GM12878 (cell line): Measurements from ENCODE around the gene POC1B. TPM values are rescaled to one million over a fixed set of nuclear protein-coding genes. Genes with fewer than 3 reads are reported as not detected.

Experiments used
- ATAC-seq: fragments of 200-7000 bp; cut with Tn5 transposase; 3 replicates; pipeline ENCODE4 v1.9.1; 2020; ENCODE audit warnings: mild to moderate bottlenecking, moderate library complexity
- BruUV-seq: library from RNA; stranded (reverse); fragments of 400-500 nt; replicated peaks from 2 replicates; lab custom pipeline; 2021; lab: Mats Ljungman, UMichigan
- CTCF ChIA-PET: fragments of 300-600 bp; sonication (Branson Sonifier 250); formaldehyde crosslinking; extraction: SDS; loops from one replicate; lab custom pipeline; 2021; ENCODE audit warnings: inconsistent platforms; lab: Yijun Ruan, JAX
- POLR2A ChIA-PET: fragments of 350-600 bp; formaldehyde crosslinking; extraction: SDS; loops from one replicate; lab custom pipeline; 2021; ENCODE audit warnings: inconsistent platforms; lab: Charles Lee
- RAD21 ChIA-PET: fragments of 300-600 bp; sonication (Branson Sonifier 250); formaldehyde crosslinking; loops from one replicate; lab custom pipeline; 2023; ENCODE audit warnings: antibody characterized with exemption; ENCODE audit not compliant: unreplicated experiment; lab: Charles Lee
- SMC1A ChIA-PET: fragments of 300-600 bp; sonication (Branson Sonifier 250); formaldehyde crosslinking; loops from one replicate; lab custom pipeline; 2023; ENCODE audit not compliant: unreplicated experiment, uncharacterized antibody; lab: Charles Lee
- DNase-seq: peaks from one replicate; pipeline ENCODE4 v3.0.0-alpha.2; 2011; ENCODE audit warnings: low read depth, low spot score
- FAIRE-seq: peaks from 3 replicates; lab custom pipeline; 2011; peaks lifted over from hg19 to GRCh38; lab: Jason Lieb, UNC
- H2AFZ ChIP-seq: 2 replicates; pipeline ENCODE4 v1.6.0; 2011; ENCODE audit warnings: low read depth, low read length, control low read depth; ENCODE audit not compliant: control insufficient read depth
- H3K27ac ChIP-seq: 2 replicates; pipeline ENCODE4 v1.5.1; 2011; ENCODE audit warnings: control low read depth; ENCODE audit not compliant: control insufficient read depth, insufficient read depth
- H3K27me3 ChIP-seq, 2 experiments: replicated peaks in 1 of 2; 2 replicates each; pipeline versions ENCODE4 v1.6.0 to v1.6.1; 2011; ENCODE audit warnings: low read length in 1 of 2; ENCODE audit not compliant: control insufficient read depth in 2 of 2, insufficient read depth in 2 of 2
- H3K36me3 ChIP-seq, 2 experiments: 2 replicates each; pipeline ENCODE4 v1.5.1; 2011; ENCODE audit warnings: low read length in 1 of 2; ENCODE audit not compliant: control insufficient read depth in 2 of 2, insufficient read depth in 2 of 2
- H3K4me1 ChIP-seq: 2 replicates; pipeline ENCODE4 v1.6.1; 2011; ENCODE audit warnings: mild to moderate bottlenecking, low read length, moderate library complexity, mixed read lengths; ENCODE audit not compliant: control insufficient read depth, insufficient read depth
- H3K4me2 ChIP-seq: 2 replicates; pipeline ENCODE4 v1.6.0; 2011; ENCODE audit warnings: control low read depth; ENCODE audit not compliant: control insufficient read depth, insufficient read depth
- H3K4me3 ChIP-seq: fragments of 200-600 bp; sonication (generic); 2 replicates; pipeline ENCODE4 v1.5.1; 2016
- H3K79me2 ChIP-seq: 2 replicates; pipeline ENCODE4 v1.6.0; 2011; ENCODE audit warnings: low read length; ENCODE audit not compliant: control insufficient read depth, insufficient read depth
- H3K9ac ChIP-seq: 2 replicates; pipeline ENCODE4 v1.8.0; 2011; ENCODE audit warnings: low read length, control low read depth, mixed read lengths; ENCODE audit not compliant: control insufficient read depth, insufficient read depth
- H3K9me3 ChIP-seq: replicated peaks from 3 replicates; pipeline ENCODE4 v1.5.1; 2011; ENCODE audit warnings: mild to moderate bottlenecking, low read length; ENCODE audit not compliant: control insufficient read depth, insufficient read depth
- H4K20me1 ChIP-seq: 2 replicates; pipeline ENCODE4 v1.6.0; 2011; ENCODE audit not compliant: control insufficient read depth, insufficient read depth
- E4F1 ChIP-seq: fragments of 450-650 bp; IDR thresholded peaks from 2 replicates; pipeline ENCODE4 v1.6.1; 2018; ENCODE audit warnings: borderline replicate concordance, mild to moderate bottlenecking; ENCODE audit not compliant: partially characterized antibody
- EED ChIP-seq: sonication (generic); IDR thresholded peaks from 2 replicates; pipeline ENCODE4 v1.6.1; 2016; ENCODE audit warnings: antibody characterized with exemption, low read depth
- ESRRA ChIP-seq: IDR thresholded peaks from 2 replicates; pipeline ENCODE4 v1.6.1; 2012; ENCODE audit warnings: mild to moderate bottlenecking, low read length, improper control_type of control experiment
- JUNB ChIP-seq: IDR thresholded peaks from 2 replicates; pipeline ENCODE4 v1.6.1; 2016; ENCODE audit warnings: antibody characterized with exemption, mild to moderate bottlenecking
- SPI1 ChIP-seq: IDR thresholded peaks from 2 replicates; pipeline ENCODE4 v1.6.1; 2011; ENCODE audit warnings: low read depth, mild to moderate bottlenecking, low read length, moderate library complexity, borderline replicate concordance; ENCODE audit not compliant: insufficient read depth
- SREBF2 ChIP-seq: IDR thresholded peaks from 2 replicates; pipeline ENCODE4 v1.6.1; 2012; ENCODE audit warnings: mild to moderate bottlenecking, low read length
- TCF3 ChIP-seq: IDR thresholded peaks from 2 replicates; pipeline ENCODE4 v1.6.1; 2012; ENCODE audit warnings: low read depth, mild to moderate bottlenecking, low read length, borderline replicate concordance; ENCODE audit not compliant: insufficient read depth
- ZNF274 ChIP-seq: IDR thresholded peaks from one replicate; pipeline ENCODE4 v1.8.0; 2011; ENCODE audit not compliant: insufficient read length, insufficient read depth
- ZZZ3 ChIP-seq: IDR thresholded peaks from 2 replicates; pipeline ENCODE4 v1.6.1; 2011; ENCODE audit warnings: low read depth; ENCODE audit not compliant: control insufficient read depth, insufficient read length
- WGBS: methylation state at CpG from one replicate; pipeline ENCODE4 v1.1.6; 2016; ENCODE audit warnings: low lambda C conversion rate; ENCODE audit not compliant: insufficient replicate concordance, insufficient coverage; ENCODE audit errors: missing lambda C conversion rate; 5-methylcytosine and 5-hydroxymethylcytosine counted together
- in situ Hi-C: fragments of 300-500 bp; cut with MboI; formaldehyde crosslinking; loops from 9 replicates; pipeline ENCODE4 v1.14.3; 2018; ENCODE audit warnings: mixed read lengths
- intact Hi-C: fragments of 100-400 bp; cut with micrococcal nuclease; formaldehyde crosslinking; loops from one replicate; pipeline ENCODE4 v1.14.2; 2022; ENCODE audit not compliant: unreplicated experiment
- polyA plus RNA-seq, 11 experiments: library from polyadenylated mRNA; depleted of rRNA in 4 of 11; unstranded in 6 of 11; stranded (reverse) in 5 of 11; fragments of >200 nt; fragmentation: Nextera tagmentation in 4 of 11; fragmentation: Illumina TruSeq in 1 of 11; extraction: Ambion mirVana in 4 of 11; extraction: Trizol in 1 of 11; gene quantifications; 1 replicate in 1 of 11; 2 replicates in 10 of 11; pipeline versions ENCODE4 v1.2.1 to v1.2.3, GENCODE V29; 2011 to 2016; ENCODE audit warnings: inconsistent platforms in 2 of 11, missing spikeins in 2 of 11, low read depth in 1 of 11
- total RNA-seq, 4 experiments: library from RNA; depleted of rRNA in 3 of 4; stranded (reverse); fragments of >200 nt in 3 of 4; fragmentation: Illumina TruSeq in 1 of 4; extraction: Trizol in 1 of 4; gene quantifications; 2 replicates each; pipeline versions ENCODE4 v1.2.1 to v1.2.3, GENCODE V29; 2013 to 2021

The POC1B gene
- total and polyA plus RNA-seq, 10 of the 15 experiments (the other 5 are each of a cell fraction or from before 2014, with no cell fraction given), result 4.4 to 17.8 (median 11.3) TPM

- ATAC-seq, result no peak
- H2AFZ ChIP-seq, result no peak overlapping the region
- no peak overlapping the region for H3K27ac ChIP-seq
- no peaks in the 10 kb centered on the region for H3K27me3 ChIP-seq
- 91% methylated on average over 2 of the region's 2 CpGs for WGBS
- H3K36me3 ChIP-seq, result no peaks in the 10 kb centered on the region
- H3K4me1 ChIP-seq, result no peaks in the 10 kb centered on the region
- POLR2A ChIA-PET, result no interaction called here
- BruUV-seq, result no TSS peak
- RAD21 ChIA-PET, result no interaction called here
- H3K9me3 ChIP-seq, result no peaks in the 10 kb centered on the region
- SMC1A ChIA-PET, result interaction anchor here (0.8 kb wide), 1 partner anchor 47 kb away, joined by 3 read pairs; no protein-coding TSS in a partner anchor
- CTCF ChIA-PET, result no interaction called here
- FAIRE-seq, result no peak
- in situ Hi-C loops, result no loop called here
- intact Hi-C loops, result no loop called here
- TF ChIP-seq ZNF274 (no peak), TCF3 (no peak), SREBF2 (no peak), JUNB (no peak), E4F1 (no peak), ZZZ3 (no peak), SPI1 (no peak), ESRRA (no peak), EED (no peak)
- DNase-seq, result no peak
- no peaks in the 10 kb centered on the region for H3K79me2 ChIP-seq
- no peak overlapping the region for H3K4me3 ChIP-seq
- no peaks in the 10 kb centered on the region for H4K20me1 ChIP-seq
- no peak overlapping the region for H3K4me2 ChIP-seq
- H3K9ac ChIP-seq, result no peak overlapping the region
Measured at GRCh38 chr12:89414851-89415250, 111.0 kb downstream of the POC1B start.
